Erythroblast (primary cell): ENCODE data around the gene LIN52.

Experiments
- DNase-seq, 2 experiments: peaks; one replicate each; lab custom pipeline; 2025; lab: John Stamatoyannopoulos, UW
- GATA1 ChIP-seq: IDR thresholded peaks from 2 replicates; pipeline ENCODE4 v1.6.1; 2011; ENCODE audit warnings: low read depth, mild to moderate bottlenecking, control low read depth, low read length, moderate library complexity
- POLR2A ChIP-seq: IDR thresholded peaks from 2 replicates; pipeline ENCODE4 v1.6.1; 2011; ENCODE audit warnings: mild to moderate bottlenecking, low read length

The LIN52 gene, protein sequence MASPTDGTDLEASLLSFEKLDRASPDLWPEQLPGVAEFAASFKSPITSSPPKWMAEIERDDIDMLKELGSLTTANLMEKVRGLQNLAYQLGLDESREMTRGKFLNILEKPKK

DNA sequence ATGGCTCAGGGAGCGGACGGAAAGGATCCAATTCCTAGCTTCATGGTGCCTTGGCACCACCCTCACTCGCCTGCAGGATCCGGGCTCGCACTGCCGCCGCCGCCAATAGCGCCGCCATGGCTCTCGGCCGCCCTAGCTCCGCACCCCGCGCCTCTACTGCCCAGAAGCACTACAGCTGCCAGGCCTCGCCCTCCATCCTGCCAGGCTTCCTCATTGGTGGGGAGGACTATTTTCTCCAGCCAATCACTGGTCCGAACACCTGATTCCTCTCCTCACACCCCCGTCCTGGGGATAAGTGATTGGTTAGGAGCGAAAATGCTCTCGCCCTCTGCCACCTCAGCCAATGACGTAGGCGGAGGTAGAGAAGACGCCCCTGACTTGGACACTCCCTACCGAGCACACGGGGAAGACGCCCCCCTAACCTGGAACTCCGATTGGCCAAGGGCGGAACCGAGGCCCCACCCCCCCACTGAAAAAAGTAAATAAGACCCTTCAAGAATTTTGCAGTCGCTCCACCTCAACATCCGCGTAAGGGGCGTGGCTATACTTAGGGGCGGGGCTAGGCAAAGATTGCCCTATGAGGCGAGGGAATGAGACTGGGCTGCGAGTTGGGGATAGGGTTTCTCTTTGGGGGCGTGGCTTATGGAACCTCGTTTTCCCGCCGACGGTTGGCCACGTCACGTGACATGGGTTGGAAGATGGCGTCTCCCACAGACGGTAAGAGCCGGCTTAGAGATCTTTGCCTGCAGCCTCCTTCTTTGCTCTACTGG is at the start of gene LIN52, which contains the start of gene ALDH6A1:
Gene LIN52 (plus strand): TSS at position 680 of the 770 bp plus-strand sequence. CDS start 19 bp downstream, at position 699.
Gene ALDH6A1 (minus strand): TSS at position 177 of the 770 bp plus-strand sequence. CDS start 59 bp downstream, at position 118.
- peak; percentile 90 for TF ChIP-seq POLR2A
- TF ChIP-seq GATA1, result no peak
- DNase-seq, result peak; percentile 100

DNA sequence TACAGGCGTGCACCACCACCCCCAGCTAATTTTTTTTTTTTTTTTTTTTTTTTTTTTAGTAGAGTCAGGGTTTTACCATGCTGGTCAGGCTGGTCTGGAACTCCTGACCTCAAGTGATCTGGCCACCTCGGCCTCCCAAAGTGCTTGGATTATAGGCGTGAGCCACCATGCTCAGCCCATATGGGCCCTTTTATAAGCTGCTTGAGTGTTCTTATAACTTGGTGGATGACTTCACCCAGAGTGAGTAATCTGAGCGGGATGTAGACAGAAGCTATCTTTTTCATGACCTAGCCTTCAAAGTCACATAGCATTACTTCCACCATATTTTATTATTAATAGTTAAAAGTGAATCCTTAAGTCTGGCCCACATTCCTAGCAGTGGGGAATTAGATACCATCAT is 49.2 kb upstream of the LIN52 start:
- TF ChIP-seq GATA1, result no peak
- TF ChIP-seq POLR2A, result no peak
- no peak for DNase-seq

DNA sequence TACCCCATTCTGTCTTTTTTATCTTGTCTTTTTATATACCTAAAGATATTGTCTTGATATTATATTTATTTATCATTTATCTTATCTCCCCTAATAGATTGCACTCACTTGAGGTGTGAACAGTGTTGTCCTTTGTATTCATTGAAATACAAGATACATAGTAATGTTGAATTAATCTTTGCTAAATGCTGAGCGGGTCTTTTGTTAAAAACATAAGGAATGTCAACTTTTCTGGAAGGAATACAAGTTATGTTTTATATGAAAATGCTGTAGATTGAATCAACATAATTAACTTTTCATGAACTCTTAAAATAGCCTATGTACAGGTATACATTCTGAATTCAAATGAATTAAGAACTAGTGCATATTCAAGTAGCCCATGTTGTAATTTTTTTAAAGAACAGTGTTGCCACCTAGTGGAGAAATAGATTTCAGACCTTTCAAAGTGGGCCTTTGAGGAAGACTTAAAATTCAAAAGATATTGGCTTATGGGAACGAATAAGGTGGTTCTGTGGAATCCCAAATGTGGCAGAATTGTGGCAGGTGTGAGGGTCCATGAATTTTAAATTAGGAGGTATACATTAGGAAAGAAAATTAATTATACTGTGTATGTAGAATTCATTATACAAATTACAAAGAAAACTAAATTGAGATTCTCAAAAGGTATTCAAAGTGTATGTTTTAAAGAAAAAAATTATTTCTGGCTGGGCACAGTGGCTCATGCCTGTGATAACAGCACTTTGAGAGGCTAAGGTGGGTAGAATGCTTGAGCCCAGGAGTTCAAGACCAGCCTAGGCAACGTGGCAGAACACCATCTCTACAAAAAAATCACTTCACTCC is 46.5 kb upstream of the LIN52 start:
- TF ChIP-seq POLR2A (no peak), GATA1 (no peak)
- DNase-seq, result peak; percentile 64 to 80

DNA sequence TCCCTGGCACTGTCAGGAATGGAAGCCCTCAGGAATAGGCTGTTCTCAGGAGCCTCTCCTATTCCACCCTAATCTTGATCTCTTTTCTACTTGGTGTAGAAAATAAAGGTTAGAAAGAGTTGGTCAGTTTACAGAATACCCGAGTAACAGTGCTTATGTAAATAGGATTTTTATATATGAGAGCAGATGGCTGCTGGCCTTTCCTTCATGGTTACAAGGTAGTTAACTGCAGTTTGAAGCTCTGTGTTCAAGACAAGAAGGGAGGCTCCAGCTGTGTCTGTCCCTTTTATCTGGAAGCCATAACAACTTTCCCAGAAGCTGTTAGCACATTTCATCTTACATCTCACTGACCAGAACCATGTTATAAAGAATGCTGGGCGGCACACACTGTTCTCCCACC is 42.5 kb upstream of the LIN52 start:
- DNase-seq, result no peak
- TF ChIP-seq POLR2A (no peak), GATA1 (no peak)

DNA sequence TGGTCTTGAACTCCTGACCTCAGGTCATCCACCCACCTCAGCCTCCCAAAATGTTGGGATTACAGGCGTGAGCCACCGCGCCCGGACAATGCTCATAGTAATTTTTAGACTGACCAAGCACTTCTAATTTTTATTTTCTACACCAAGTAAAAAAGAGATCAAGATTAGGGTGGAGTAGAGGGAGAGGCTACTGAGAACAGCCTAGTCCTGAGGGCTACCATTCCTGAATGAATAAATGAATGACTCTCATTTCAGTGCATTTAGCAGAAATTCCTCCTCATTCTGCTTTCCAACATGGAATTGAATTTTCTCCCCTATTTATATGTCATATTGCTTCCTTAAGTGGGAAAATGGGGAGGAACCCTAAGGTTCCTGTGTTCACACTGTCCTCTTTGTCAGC is 39.2 kb upstream of the LIN52 start:
- TF ChIP-seq POLR2A (no peak), GATA1 (no peak)
- no peak for DNase-seq

DNA sequence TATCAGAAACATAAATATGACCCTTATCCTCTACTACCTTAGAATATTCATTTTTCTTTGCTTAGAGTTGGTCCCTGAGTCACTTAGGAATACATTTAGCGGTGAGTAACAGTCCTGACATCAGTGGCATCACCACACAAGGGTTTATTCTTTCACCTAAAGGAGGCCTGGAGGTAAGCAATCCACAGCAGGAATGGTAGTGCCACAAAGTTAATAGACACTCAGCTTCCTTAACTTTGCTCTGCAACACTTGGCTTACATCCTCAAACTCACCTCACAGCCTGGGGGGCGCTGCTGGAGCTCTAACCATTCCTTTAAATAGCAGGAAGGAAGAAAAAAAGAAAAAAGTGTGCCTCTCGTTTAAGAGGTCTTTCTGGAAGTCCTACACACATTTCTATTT is 36.5 kb upstream of the LIN52 start:
- peak in 1 of 2 experiments; percentile 9 for DNase-seq
- TF ChIP-seq POLR2A (no peak), GATA1 (no peak)

DNA sequence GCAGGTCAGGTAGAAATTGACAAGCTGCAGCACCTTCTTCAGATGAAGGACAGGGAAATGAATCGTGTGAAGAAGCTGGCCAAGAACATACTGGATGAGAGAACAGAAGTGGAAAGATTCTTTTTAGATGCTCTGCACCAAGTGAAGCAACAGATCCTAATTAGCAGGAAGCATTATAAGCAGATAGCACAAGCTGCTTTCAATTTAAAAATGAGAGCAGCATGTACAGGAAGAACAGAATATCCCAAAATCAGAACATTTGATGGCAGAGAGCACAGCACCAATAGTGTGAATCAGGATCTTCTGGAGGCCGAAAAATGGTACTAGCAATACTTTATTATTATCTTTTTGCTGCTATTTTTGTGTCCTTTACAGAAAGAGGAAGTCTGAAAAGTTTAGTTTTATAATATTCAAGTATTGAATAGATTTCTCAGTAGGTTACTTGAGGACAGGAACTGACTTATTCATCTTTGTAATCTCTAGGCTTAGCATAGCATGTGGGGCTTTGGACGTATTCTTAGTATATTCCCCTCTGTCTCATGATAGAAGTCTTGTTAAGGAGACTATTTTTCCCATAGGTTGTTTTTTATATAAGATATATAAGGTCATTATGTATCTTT is 34.8 kb upstream of the LIN52 start:
- TF ChIP-seq POLR2A, result no peak
- no peak for TF ChIP-seq GATA1
- DNase-seq, result no peak

DNA sequence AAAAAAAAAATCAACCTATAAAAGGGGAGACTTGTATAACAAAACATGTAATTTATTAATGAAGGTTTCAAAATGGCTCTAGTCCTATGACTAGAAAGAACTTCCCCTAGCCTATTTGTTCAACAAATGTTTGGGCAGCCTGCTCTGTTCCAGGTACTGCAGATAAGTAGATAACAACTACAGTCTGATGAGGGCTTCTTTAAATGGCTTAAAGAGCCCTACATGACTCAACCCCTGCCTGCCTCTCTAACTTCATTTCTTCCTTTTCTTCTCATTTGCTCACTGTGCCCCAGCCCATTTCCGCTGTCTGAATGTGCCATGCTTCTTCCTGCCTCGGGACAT is 22.0 kb upstream of the LIN52 start:
- TF ChIP-seq POLR2A (no peak), GATA1 (no peak)
- DNase-seq, result no peak

DNA sequence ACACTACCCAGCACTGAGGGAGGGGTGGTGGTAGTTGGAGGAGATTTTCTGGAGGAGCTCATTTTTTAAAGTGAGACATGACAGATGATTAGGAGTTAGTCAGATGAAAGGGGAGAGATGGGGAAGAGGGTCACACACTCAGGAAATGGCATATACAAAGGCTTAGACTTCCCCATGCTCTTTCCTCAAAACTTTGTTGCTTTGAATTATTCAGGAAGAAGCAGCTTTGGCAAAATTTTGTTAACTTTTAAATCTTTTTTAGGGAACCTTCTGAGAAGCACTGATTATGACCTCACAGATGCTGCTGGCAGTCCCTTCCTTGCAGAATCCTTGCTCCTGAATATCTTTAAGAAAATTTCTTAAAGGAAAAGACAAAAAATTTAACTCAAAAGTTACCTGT is 20.3 kb upstream of the LIN52 start:
- no peak for TF ChIP-seq POLR2A
- TF ChIP-seq GATA1, result no peak
- DNase-seq, result no peak

DNA sequence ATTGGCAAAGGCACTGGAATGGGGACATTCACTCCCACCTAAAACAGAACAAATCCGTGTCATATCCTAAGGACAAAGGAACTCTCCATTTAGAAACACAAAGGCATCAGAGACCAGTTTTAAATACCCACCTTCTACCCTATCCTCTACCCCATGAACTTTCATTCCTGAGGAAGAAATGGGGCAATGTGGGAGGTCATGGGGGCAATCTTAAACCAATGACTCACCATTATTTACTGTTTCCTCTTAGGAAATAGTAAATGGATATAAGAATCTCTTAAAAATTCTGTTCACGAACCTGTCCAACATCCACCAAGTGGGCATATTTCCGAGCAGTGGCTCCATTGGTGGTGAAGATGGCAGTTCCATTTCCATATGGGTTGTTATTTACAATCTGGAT is 19.9 kb upstream of the LIN52 start:
- TF ChIP-seq POLR2A, result no peak
- no peak for TF ChIP-seq GATA1
- peak in 1 of 2 experiments; percentile 10 for DNase-seq

DNA sequence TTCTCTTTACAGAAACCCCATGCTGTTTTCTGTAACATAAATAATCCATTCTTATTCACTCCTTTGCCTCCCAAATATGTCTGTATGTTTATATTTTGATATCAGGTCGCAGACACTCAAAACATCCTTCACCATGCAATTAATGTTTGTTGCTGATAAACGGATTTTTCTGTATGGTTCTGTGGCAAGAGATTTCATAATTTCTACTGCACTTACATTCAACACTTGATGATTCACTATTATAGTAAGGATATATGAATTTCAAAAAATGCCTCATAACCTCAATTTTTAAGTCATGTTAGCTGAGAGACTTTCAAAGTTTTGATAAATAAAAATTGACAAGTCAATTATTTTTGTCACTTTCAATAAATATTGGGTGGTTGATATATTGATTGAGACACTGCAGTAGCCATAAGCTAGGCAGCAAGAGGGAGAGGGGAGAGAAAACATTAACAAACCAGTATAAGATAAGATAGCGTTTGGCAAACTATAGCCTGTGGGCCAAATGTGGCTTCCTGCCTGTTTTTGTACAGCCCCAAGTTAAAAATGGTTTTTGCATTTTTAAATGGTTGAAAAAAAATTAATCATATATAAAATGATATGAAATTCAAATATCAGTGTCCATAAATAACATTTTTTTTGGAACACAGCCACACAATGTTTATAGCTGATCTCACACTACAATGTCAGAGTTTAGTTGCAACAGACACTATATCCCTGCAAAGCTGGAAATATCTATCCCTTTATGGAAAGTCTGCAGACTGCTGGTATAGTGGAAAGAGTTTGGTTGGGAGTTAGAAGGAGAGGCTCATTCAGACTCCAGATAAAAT is 18.8 kb upstream of the LIN52 start:
- TF ChIP-seq GATA1, result no peak
- TF ChIP-seq POLR2A, result no peak
- peak; percentile 11 to 25 for DNase-seq

DNA sequence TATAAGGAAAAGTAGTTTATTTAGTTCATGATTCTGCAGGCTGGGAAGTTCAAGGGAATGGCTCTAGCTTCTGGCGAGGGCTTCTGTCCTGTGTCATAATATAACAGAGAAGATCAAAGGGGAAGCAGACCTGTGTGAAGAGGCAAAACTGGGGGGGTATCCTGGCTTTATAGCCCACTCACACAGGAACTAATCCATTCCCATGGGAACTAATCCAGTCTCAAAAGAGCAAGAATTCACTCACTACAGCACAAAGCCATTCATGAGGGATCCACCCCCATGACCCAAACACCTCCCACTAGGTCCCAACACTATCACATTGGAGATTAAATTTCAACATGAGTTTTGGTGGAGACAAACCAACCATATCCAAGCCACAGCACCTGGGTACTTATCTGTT is 7.4 kb upstream of the LIN52 start:
- TF ChIP-seq GATA1 (no peak), POLR2A (no peak)
- DNase-seq, result no peak
